IMR-90 (cell line): ENCODE results near the gene DLD.

Source experiments
- CEBPB ChIP-seq: IDR thresholded peaks from 2 replicates; pipeline ENCODE4 v1.6.1; 2012; ENCODE audit warnings: low read depth, low read length, improper control_type of control experiment
- CTCF ChIP-seq: conservative IDR thresholded peaks from 2 replicates; pipeline ENCODE4 v1.5.1; 2012; ENCODE audit warnings: mild to moderate bottlenecking, low read depth, low read length, improper control_type of control experiment
- FOS ChIP-seq: fragments of 150-350 bp; IDR thresholded peaks from 2 replicates; pipeline ENCODE4 v1.6.1; 2016; ENCODE audit warnings: low read depth, low read length
- MAFK ChIP-seq: IDR thresholded peaks from 2 replicates; pipeline ENCODE4 v1.6.1; 2012; ENCODE audit warnings: low read depth, low read length, improper control_type of control experiment
- POLR2A ChIP-seq: IDR thresholded peaks from 2 replicates; pipeline ENCODE4 v1.6.1; 2012; ENCODE audit warnings: mild to moderate bottlenecking, low read depth, low read length
- RAD21 ChIP-seq: IDR thresholded peaks from 2 replicates; pipeline ENCODE4 v1.6.1; 2012; ENCODE audit warnings: low read length, improper control_type of control experiment

- TF ChIP-seq FOS (no peak), CTCF (no peak), RAD21 (no peak), POLR2A (no peak), CEBPB (no peak), MAFK (0 out of 2 replicates have a peak, but pooled peaks have one; percentile 30)
Measured at GRCh38 chr7:107842213-107842612, 48.8 kb upstream of the DLD start.
